Stimulated activated naive CD8-positive, alpha-beta T cell treated with anti-CD3 and anti-CD28 coated beads, Interleukin-15, amount 100 ng/mL, for 72 hours (primary cell): Measurements from ENCODE around the gene ARHGEF9.
"Not testable (repeated sequence)": the region's sequence is repeated elsewhere in the genome, so short reads cannot be mapped to it uniquely, and the experiment has no call there.

Experiments
- ATAC-seq: fragments of 150-1000 bp; cut with Tn5 transposase; 2 replicates; pipeline ENCODE4 v1.10.0; 2021; ENCODE audit warnings: mild to moderate bottlenecking, moderate library complexity
- DNase-seq, 2 donors: peaks; one replicate each; pipeline ENCODE4 v3.0.0; 2021 to 2022
- H3K27ac Mint-ChIP-seq, 2 donors: one replicate each; pipeline ENCODE4 v1.8.0; 2022; ENCODE audit warnings: mild to moderate bottlenecking in 2 of 2, mixed read lengths in 2 of 2, moderate library complexity in 2 of 2
- H3K27me3 Mint-ChIP-seq: one replicate; pipeline ENCODE4 v1.8.0; 2022; ENCODE audit warnings: mixed read lengths
- H3K4me1 Mint-ChIP-seq: one replicate; pipeline ENCODE4 v1.8.0; 2022; ENCODE audit warnings: mild to moderate bottlenecking, mixed read lengths
- H3K4me3 Mint-ChIP-seq, 2 donors: one replicate each; pipeline ENCODE4 v1.8.0; 2022; ENCODE audit warnings: mild to moderate bottlenecking in 2 of 2, mixed read lengths in 2 of 2, moderate library complexity in 1 of 2
- H3K9me3 Mint-ChIP-seq, 2 donors: one replicate each; pipeline ENCODE4 v1.8.0; 2022; ENCODE audit warnings: mixed read lengths in 2 of 2

The ARHGEF9 gene

GRCh38 chrX:63784902-63785707, at the start of gene ARHGEF9:
Gene ARHGEF9, minus strand, starts transcription at chrX:63785214. Its CDS starts 69 bp downstream, at chrX:63785145.
- H3K27me3 Mint-ChIP-seq = no peaks in the 10 kb centered on the region
- DNase-seq (no peak), ATAC-seq (peak; percentile 53)
- peaks cover 4% of the 10 kb centered on the region for H3K4me1 Mint-ChIP-seq
- H3K9me3 Mint-ChIP-seq = peaks cover 0 to 6% of the 10 kb centered on the region in 2 donors
- H3K27ac Mint-ChIP-seq = peak within 1 kb of the TSS in 1 of 2 donors; percentile 59
- H3K4me3 Mint-ChIP-seq = peak within 1 kb of the TSS; percentile 53 to 68

- H3K4me1 Mint-ChIP-seq, H3K27ac Mint-ChIP-seq, H3K27me3 Mint-ChIP-seq, DNase-seq, H3K4me3 Mint-ChIP-seq, ATAC-seq: not testable (repeated sequence)
- H3K9me3 Mint-ChIP-seq = peaks cover 12 to 15% of the 10 kb centered on the region in 2 donors
Observed at GRCh38 chrX:63825446-63825845, 40.4 kb upstream of the ARHGEF9 start.

- ATAC-seq = no peak
- Mint-ChIP-seq H3K4me3 (no peak overlapping the region), H3K27me3 (no peaks in the 10 kb centered on the region), H3K9me3 (no peaks in the 10 kb centered on the region), H3K4me1 (no peaks in the 10 kb centered on the region), H3K27ac (no peak overlapping the region)
- no peak for DNase-seq
Observed at GRCh38 chrX:63818156-63818555, 33.1 kb upstream of the ARHGEF9 start.

- no peaks in the 10 kb centered on the region for H3K9me3 Mint-ChIP-seq
- no peaks in the 10 kb centered on the region for H3K27me3 Mint-ChIP-seq
- no peak overlapping the region for H3K4me3 Mint-ChIP-seq
- ATAC-seq = no peak
- DNase-seq = no peak
- H3K27ac Mint-ChIP-seq = no peak overlapping the region
- H3K4me1 Mint-ChIP-seq = no peaks in the 10 kb centered on the region
Observed at GRCh38 chrX:63817696-63818095, 32.7 kb upstream of the ARHGEF9 start.

- DNase-seq = no peak
- H3K4me3 Mint-ChIP-seq = no peak overlapping the region
- peaks cover 0 to 7% of the 10 kb centered on the region in 2 donors for H3K9me3 Mint-ChIP-seq
- H3K27me3 Mint-ChIP-seq = no peaks in the 10 kb centered on the region
- H3K27ac Mint-ChIP-seq = no peak overlapping the region
- ATAC-seq = no peak
- no peaks in the 10 kb centered on the region for H3K4me1 Mint-ChIP-seq
Observed at GRCh38 chrX:63812823-63813222, 27.8 kb upstream of the ARHGEF9 start.

GRCh38 chrX:63810746-63811145, 25.7 kb upstream of the ARHGEF9 start:
- DNase-seq = no peak
- Mint-ChIP-seq H3K9me3 (peaks cover 0 to 7% of the 10 kb centered on the region in 2 donors), H3K27me3 (no peaks in the 10 kb centered on the region), H3K4me1 (no peaks in the 10 kb centered on the region), H3K4me3 (no peak overlapping the region), H3K27ac (no peak overlapping the region)
- no peak for ATAC-seq

- H3K9me3 Mint-ChIP-seq = peaks cover 0 to 7% of the 10 kb centered on the region in 2 donors
- H3K4me1 Mint-ChIP-seq = no peaks in the 10 kb centered on the region
- H3K27ac Mint-ChIP-seq = no peak overlapping the region
- no peak overlapping the region for H3K4me3 Mint-ChIP-seq
- no peak for DNase-seq
- no peak for ATAC-seq
- no peaks in the 10 kb centered on the region for H3K27me3 Mint-ChIP-seq
Observed at GRCh38 chrX:63809173-63809572, 24.2 kb upstream of the ARHGEF9 start.

- ATAC-seq = peak; percentile 49
- H3K27me3 Mint-ChIP-seq = peaks cover 11% of the 10 kb centered on the region
- H3K4me3 Mint-ChIP-seq, H3K4me1 Mint-ChIP-seq, H3K27ac Mint-ChIP-seq, DNase-seq: not testable (repeated sequence)
- peaks cover 0 to 16% of the 10 kb centered on the region in 2 donors for H3K9me3 Mint-ChIP-seq
Observed at GRCh38 chrX:63795406-63795805, 10.4 kb upstream of the ARHGEF9 start.

GRCh38 chrX:63785708-63786040, 660 bp upstream of the ARHGEF9 start:
- no peak for ATAC-seq
- peak overlapping the region; percentile 50 to 53 for H3K4me3 Mint-ChIP-seq
- H3K27me3 Mint-ChIP-seq = no peaks in the 10 kb centered on the region
- peaks cover 0 to 6% of the 10 kb centered on the region in 2 donors for H3K9me3 Mint-ChIP-seq
- no peak for DNase-seq
- peaks cover 4% of the 10 kb centered on the region for H3K4me1 Mint-ChIP-seq
- no peak overlapping the region for H3K27ac Mint-ChIP-seq

GRCh38 chrX:63784346-63784901, 590 bp downstream of the ARHGEF9 start:
- no peaks in the 10 kb centered on the region for H3K27me3 Mint-ChIP-seq
- DNase-seq (no peak), ATAC-seq (no peak)
- H3K4me1 Mint-ChIP-seq = peaks cover 4% of the 10 kb centered on the region
- H3K27ac Mint-ChIP-seq = peak overlapping the region in 1 of 2 donors; percentile 59
- peak overlapping the region in 1 of 2 donors; percentile 68 for H3K4me3 Mint-ChIP-seq
- peaks cover 0 to 6% of the 10 kb centered on the region in 2 donors for H3K9me3 Mint-ChIP-seq

- Mint-ChIP-seq H3K4me1 (peaks cover 4% of the 10 kb centered on the region), H3K27me3 (no peaks in the 10 kb centered on the region), H3K4me3 (no peak overlapping the region), H3K27ac (no peak overlapping the region), H3K9me3 (peaks cover 0 to 6% of the 10 kb centered on the region in 2 donors)
- no peak for DNase-seq
- no peak for ATAC-seq
Observed at GRCh38 chrX:63782515-63782914, 2.5 kb downstream of the ARHGEF9 start.

GRCh38 chrX:63768760-63769159, 16.3 kb downstream of the ARHGEF9 start:
- Mint-ChIP-seq H3K27me3 (peaks cover 8% of the 10 kb centered on the region), H3K9me3 (no peaks in the 10 kb centered on the region), H3K4me1 (peaks cover 6% of the 10 kb centered on the region), H3K4me3 (no peak overlapping the region), H3K27ac (no peak overlapping the region)
- ATAC-seq = no peak
- DNase-seq = no peak

GRCh38 chrX:63765712-63766111, 19.3 kb downstream of the ARHGEF9 start:
- Mint-ChIP-seq H3K27ac (no peak overlapping the region), H3K27me3 (peaks cover 8% of the 10 kb centered on the region), H3K9me3 (no peaks in the 10 kb centered on the region), H3K4me1 (peaks cover 15% of the 10 kb centered on the region), H3K4me3 (no peak overlapping the region)
- no peak for ATAC-seq
- DNase-seq = no peak

- ATAC-seq = no peak
Observed at GRCh38 chrX:63764946-63765345, 20.1 kb downstream of the ARHGEF9 start.

GRCh38 chrX:63761639-63762038, 23.4 kb downstream of the ARHGEF9 start:
- Mint-ChIP-seq H3K9me3 (peaks cover 0 to 7% of the 10 kb centered on the region in 2 donors), H3K27me3 (peaks cover 5% of the 10 kb centered on the region), H3K4me3 (no peak overlapping the region), H3K27ac (no peak overlapping the region), H3K4me1 (peaks cover 27% of the 10 kb centered on the region)
- DNase-seq = no peak
- ATAC-seq = peak; percentile 70

More at GRCh38 chrX:63764946-63765345, 20.1 kb downstream of the ARHGEF9 start:
- Mint-ChIP-seq H3K4me3 (no peak overlapping the region), H3K27me3 (peaks cover 8% of the 10 kb centered on the region), H3K4me1 (peaks cover 15% of the 10 kb centered on the region), H3K27ac (no peak overlapping the region), H3K9me3 (no peaks in the 10 kb centered on the region)
- no peak for DNase-seq

- H3K27me3 Mint-ChIP-seq = no peaks in the 10 kb centered on the region
- no peak for DNase-seq
- H3K4me1 Mint-ChIP-seq = peaks cover 44% of the 10 kb centered on the region
- peaks cover 0 to 7% of the 10 kb centered on the region in 2 donors for H3K9me3 Mint-ChIP-seq
- ATAC-seq = no peak
- no peak overlapping the region for H3K27ac Mint-ChIP-seq
- H3K4me3 Mint-ChIP-seq = no peak overlapping the region
Observed at GRCh38 chrX:63758011-63758410, 27.0 kb downstream of the ARHGEF9 start.
